H9 (cell line): Measurements from ENCODE around the gene GGA2. TPM values are rescaled to one million over a fixed set of nuclear protein-coding genes. Genes with fewer than 3 reads are reported as not detected.
A peak's percentile ranks its signal among the peaks of the same experiment; 100 is the strongest.

Source experiments
- DNase-seq: peaks from one replicate; pipeline ENCODE4 v3.0.0-alpha.2; 2017
- H2AFZ ChIP-seq: one replicate; pipeline ENCODE4 v1.6.1; 2013; ENCODE audit warnings: mild to moderate bottlenecking, low read length, control low read depth, moderate library complexity
- H2AK5ac ChIP-seq: 2 replicates; pipeline ENCODE4 v1.6.1; 2013; ENCODE audit warnings: low read length, control low read depth, mixed read lengths; ENCODE audit not compliant: insufficient read length
- H2BK120ac ChIP-seq: one replicate; pipeline ENCODE4 v1.6.1; 2013; ENCODE audit warnings: low read depth, mild to moderate bottlenecking, low read length, control low read depth, inconsistent platforms; ENCODE audit not compliant: poor library complexity, severe bottlenecking
- H2BK12ac ChIP-seq: 2 replicates; pipeline ENCODE4 v1.6.1; 2013; ENCODE audit warnings: low read length, control low read depth, mixed read lengths, low read depth; ENCODE audit not compliant: insufficient read length
- H2BK15ac ChIP-seq: 2 replicates; pipeline ENCODE4 v1.6.1; 2013; ENCODE audit warnings: low read depth, low read length, control low read depth
- H2BK20ac ChIP-seq: one replicate; pipeline ENCODE4 v1.6.1; 2013; ENCODE audit warnings: low read depth, mild to moderate bottlenecking, low read length, control low read depth, inconsistent platforms; ENCODE audit not compliant: poor library complexity, severe bottlenecking
- H2BK5ac ChIP-seq: 2 replicates; pipeline ENCODE4 v1.6.1; 2013; ENCODE audit warnings: low read length, control low read depth, mixed read lengths; ENCODE audit not compliant: insufficient read length
- H3K14ac ChIP-seq: 2 replicates; pipeline ENCODE4 v1.6.1; 2013; ENCODE audit warnings: low read length, control low read depth; ENCODE audit not compliant: insufficient read depth
- H3K18ac ChIP-seq: 2 replicates; pipeline ENCODE4 v1.6.1; 2013; ENCODE audit warnings: low read depth, mild to moderate bottlenecking, mixed read lengths, low read length, control low read depth; ENCODE audit not compliant: insufficient read length
- H3K23ac ChIP-seq: 2 replicates; pipeline ENCODE4 v1.6.1; 2013; ENCODE audit warnings: low read length, control low read depth, mixed read lengths, low read depth; ENCODE audit not compliant: insufficient read length
- H3K23me2 ChIP-seq: 2 replicates; pipeline ENCODE4 v1.6.1; 2013; ENCODE audit warnings: low read depth, mild to moderate bottlenecking, mixed read lengths, low read length, control low read depth; ENCODE audit not compliant: insufficient read length, poor library complexity, severe bottlenecking
- H3K27ac ChIP-seq: 2 replicates; pipeline ENCODE4 v1.5.1; 2013; ENCODE audit warnings: low read length, control low read depth, mixed read lengths, low read depth; ENCODE audit not compliant: insufficient read length
- H3K27me3 ChIP-seq: 2 replicates; pipeline ENCODE4 v1.6.1; 2013; ENCODE audit warnings: low read length, control low read depth, inconsistent platforms; ENCODE audit not compliant: insufficient read depth
- H3K4ac ChIP-seq: 2 replicates; pipeline ENCODE4 v1.6.1; 2013; ENCODE audit warnings: low read depth, mild to moderate bottlenecking, control low read depth, inconsistent platforms, low read length, moderate library complexity
- H3K4me1 ChIP-seq: 2 replicates; pipeline ENCODE4 v1.6.1; 2013; ENCODE audit warnings: low read length, control low read depth, inconsistent platforms; ENCODE audit not compliant: insufficient read depth
- H3K4me2 ChIP-seq: 2 replicates; pipeline ENCODE4 v1.6.1; 2013; ENCODE audit warnings: low read length, control low read depth, mixed read lengths; ENCODE audit not compliant: insufficient read length, insufficient read depth
- H3K56ac ChIP-seq: 2 replicates; pipeline ENCODE4 v1.6.1; 2013; ENCODE audit warnings: low read depth, mild to moderate bottlenecking, mixed read lengths, low read length, control low read depth; ENCODE audit not compliant: insufficient read length
- H3K79me1 ChIP-seq: 2 replicates; pipeline ENCODE4 v1.6.1; 2013; ENCODE audit warnings: low read depth, mild to moderate bottlenecking, moderate library complexity, low read length, control low read depth, inconsistent platforms; ENCODE audit not compliant: insufficient read depth, poor library complexity, severe bottlenecking
- H3K79me2 ChIP-seq: 2 replicates; pipeline ENCODE4 v1.6.1; 2013; ENCODE audit warnings: low read length, control low read depth, inconsistent platforms; ENCODE audit not compliant: insufficient read depth
- H3K9ac ChIP-seq: 2 replicates; pipeline ENCODE4 v1.6.1; 2013; ENCODE audit warnings: low read length, control low read depth, mixed read lengths; ENCODE audit not compliant: insufficient read length; ENCODE audit errors: extremely low read depth
- H3K9me3 ChIP-seq: one replicate; pipeline ENCODE4 v1.6.1; 2013; ENCODE audit warnings: low read depth, low read length, inconsistent platforms; ENCODE audit not compliant: control insufficient read depth
- H3T11ph ChIP-seq: one replicate; pipeline ENCODE4 v1.6.1; 2013; ENCODE audit warnings: mild to moderate bottlenecking, low read length, control low read depth, inconsistent platforms
- H4K20me1 ChIP-seq: one replicate; pipeline ENCODE4 v1.6.1; 2013; ENCODE audit not compliant: control insufficient read depth, insufficient read length, insufficient read depth
- H4K5ac ChIP-seq: 2 replicates; pipeline ENCODE4 v1.6.1; 2013; ENCODE audit warnings: low read depth, mild to moderate bottlenecking, mixed read lengths, low read length, control low read depth; ENCODE audit not compliant: insufficient read length
- H4K8ac ChIP-seq: replicated peaks from 2 replicates; pipeline ENCODE4 v1.6.1; 2013; ENCODE audit warnings: low read length, control low read depth, mixed read lengths, low read depth; ENCODE audit not compliant: insufficient read length
- H4K91ac ChIP-seq: 2 replicates; pipeline ENCODE4 v1.6.1; 2013; ENCODE audit warnings: low read depth, mild to moderate bottlenecking, moderate library complexity, mixed read lengths, low read length, control low read depth; ENCODE audit not compliant: insufficient read length
- H3K27ac Mint-ChIP-seq, 3 experiments: 2 replicates in 2 of 3; 3 replicates in 1 of 3; pipeline ENCODE4 v1.8.0; 2020 to 2021; ENCODE audit warnings: mixed read lengths in 3 of 3, mild to moderate bottlenecking in 1 of 3, moderate library complexity in 1 of 3
- H3K27me3 Mint-ChIP-seq: 2 replicates; pipeline ENCODE4 v1.8.0; 2021; ENCODE audit warnings: low read depth, mild to moderate bottlenecking, moderate library complexity, mixed read lengths
- H3K36me3 Mint-ChIP-seq, 3 experiments: 2 replicates in 2 of 3; 3 replicates in 1 of 3; pipeline ENCODE4 v1.8.0; 2020 to 2021; ENCODE audit warnings: low read depth in 3 of 3, mixed read lengths in 3 of 3; ENCODE audit not compliant: insufficient read depth in 1 of 3
- H3K4me1 Mint-ChIP-seq, 2 experiments: 2 replicates each; pipeline ENCODE4 v1.8.0; 2020; ENCODE audit warnings: mixed read lengths in 2 of 2
- H3K4me3 Mint-ChIP-seq, 2 experiments: 2 replicates in 1 of 2; 3 replicates in 1 of 2; pipeline ENCODE4 v1.8.0; 2020 to 2021; ENCODE audit warnings: mild to moderate bottlenecking in 2 of 2, mixed read lengths in 2 of 2, moderate library complexity in 1 of 2
- H3K9me3 Mint-ChIP-seq, 2 experiments: 2 replicates in 1 of 2; 3 replicates in 1 of 2; pipeline ENCODE4 v1.8.0; 2020; ENCODE audit warnings: mild to moderate bottlenecking in 2 of 2, mixed read lengths in 2 of 2, moderate library complexity in 1 of 2
- whole genome bisulfite sequencing: extraction: QIAGEN DNeasy Blood & Tissue Kit; methylation state at CpG from one replicate; pipeline ENCODE4 v1.1.7; 2013; ENCODE audit warnings: missing lambda C conversion rate, low lambda C conversion rate, mixed read lengths; ENCODE audit not compliant: insufficient read length; ENCODE audit errors: extremely low coverage; 5-methylcytosine and 5-hydroxymethylcytosine counted together
- total RNA-seq: library from RNA; stranded (reverse); gene quantifications from 2 replicates; pipeline ENCODE4 v1.2.1, GENCODE V29; 2021
- TF ChIP-seq, protein P1 (sequence below): fragments of 200-600 bp; sonication (generic); conservative IDR thresholded peaks from 3 replicates; pipeline ENCODE4 v1.8.0; 2021; ENCODE audit warnings: antibody characterized with exemption, mild to moderate bottlenecking

Gene GGA2
- total RNA-seq, 1 experiment from 2014 or later: 143 TPM

DNA sequence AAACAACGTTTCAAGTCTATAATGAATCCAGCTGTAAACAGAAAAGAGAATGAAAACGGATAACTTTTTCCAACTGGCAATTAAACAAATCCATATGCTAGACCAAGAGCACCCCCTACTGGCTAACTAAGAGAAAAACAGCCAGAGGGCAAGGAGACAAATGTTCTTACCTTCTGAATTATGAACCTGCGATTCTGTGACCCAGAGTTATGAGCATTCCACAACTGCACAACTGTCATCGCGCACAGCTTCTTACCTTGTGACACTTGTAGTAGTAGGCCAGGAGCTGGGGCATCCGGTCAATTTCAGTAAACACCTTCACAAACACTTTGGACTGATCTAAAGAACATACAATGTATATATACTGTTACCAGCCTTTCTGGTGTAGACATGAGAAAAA lies 75.9 kb downstream of the GGA2 start:
- H4K20me1 ChIP-seq: no peaks in the 10 kb centered on the region
- H4K91ac ChIP-seq: no peak overlapping the region
- H2BK5ac ChIP-seq: no peak overlapping the region
- no peak overlapping the region for H2AK5ac ChIP-seq
- peaks cover 13 to 51% (median 40%) of the 10 kb centered on the region in 3 experiments; a peak in 6 of 7 replicates for H3K36me3 Mint-ChIP-seq
- DNase-seq: no peak
- H3K9me3 Mint-ChIP-seq: no peaks in the 10 kb centered on the region; a peak in 1 of 5 replicates
- WGBS: no CpG with 5 or more reads among the region's 6 CpGs
- no peak overlapping the region for H3K23ac ChIP-seq
- H4K5ac ChIP-seq: no peak overlapping the region
- H3K9ac ChIP-seq: no peak overlapping the region
- H3K27me3 Mint-ChIP-seq: no peaks in the 10 kb centered on the region
- TF ChIP-seq, protein P1, sequence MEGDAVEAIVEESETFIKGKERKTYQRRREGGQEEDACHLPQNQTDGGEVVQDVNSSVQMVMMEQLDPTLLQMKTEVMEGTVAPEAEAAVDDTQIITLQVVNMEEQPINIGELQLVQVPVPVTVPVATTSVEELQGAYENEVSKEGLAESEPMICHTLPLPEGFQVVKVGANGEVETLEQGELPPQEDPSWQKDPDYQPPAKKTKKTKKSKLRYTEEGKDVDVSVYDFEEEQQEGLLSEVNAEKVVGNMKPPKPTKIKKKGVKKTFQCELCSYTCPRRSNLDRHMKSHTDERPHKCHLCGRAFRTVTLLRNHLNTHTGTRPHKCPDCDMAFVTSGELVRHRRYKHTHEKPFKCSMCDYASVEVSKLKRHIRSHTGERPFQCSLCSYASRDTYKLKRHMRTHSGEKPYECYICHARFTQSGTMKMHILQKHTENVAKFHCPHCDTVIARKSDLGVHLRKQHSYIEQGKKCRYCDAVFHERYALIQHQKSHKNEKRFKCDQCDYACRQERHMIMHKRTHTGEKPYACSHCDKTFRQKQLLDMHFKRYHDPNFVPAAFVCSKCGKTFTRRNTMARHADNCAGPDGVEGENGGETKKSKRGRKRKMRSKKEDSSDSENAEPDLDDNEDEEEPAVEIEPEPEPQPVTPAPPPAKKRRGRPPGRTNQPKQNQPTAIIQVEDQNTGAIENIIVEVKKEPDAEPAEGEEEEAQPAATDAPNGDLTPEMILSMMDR: peak; percentile 92
- H3K27ac ChIP-seq: no peak overlapping the region
- no peaks in the 10 kb centered on the region for H3K79me1 ChIP-seq
- peaks cover 2% of the 10 kb centered on the region for H3K23me2 ChIP-seq
- H3K4me2 ChIP-seq: no peak overlapping the region
- no peak overlapping the region for H3K4ac ChIP-seq
- no peak overlapping the region for H2BK12ac ChIP-seq
- no peak overlapping the region for H2AFZ ChIP-seq
- no peak overlapping the region for H3K27ac Mint-ChIP-seq
- H3K56ac ChIP-seq: no peak overlapping the region
- no peak overlapping the region for H2BK15ac ChIP-seq
- no peak overlapping the region for H3K14ac ChIP-seq
- H3T11ph ChIP-seq: no peak overlapping the region
- no peak overlapping the region for H4K8ac ChIP-seq
- no peaks in the 10 kb centered on the region for H3K79me2 ChIP-seq
- no peaks in the 10 kb centered on the region for H3K4me1 ChIP-seq
- H3K27me3 ChIP-seq: no peaks in the 10 kb centered on the region
- no peak overlapping the region for H2BK20ac ChIP-seq
- H2BK120ac ChIP-seq: no peak overlapping the region
- H3K4me3 Mint-ChIP-seq: no peak overlapping the region
- no peaks in the 10 kb centered on the region for H3K4me1 Mint-ChIP-seq
- no peaks in the 10 kb centered on the region for H3K9me3 ChIP-seq
- H3K18ac ChIP-seq: no peak overlapping the region
